T-cell (primary cell): ENCODE data around the gene TTC7B. TPM values are rescaled to one million over a fixed set of nuclear protein-coding genes. Genes with fewer than 3 reads are reported as not detected.
"Not testable (repeated sequence)": the region's sequence is repeated elsewhere in the genome, so short reads cannot be mapped to it uniquely, and the experiment has no call there.

Source experiments
- ATAC-seq, 4 experiments: fragments of 200-7000 bp in 3 of 4; fragments of 150-1000 bp in 1 of 4; cut with Tn5 transposase; replicated peaks in 1 of 4; 1 replicate in 3 of 4; 2 replicates in 1 of 4; pipeline ENCODE4 v1.10.0; 2021; ENCODE audit warnings: moderate library complexity in 3 of 4, mild to moderate bottlenecking in 2 of 4, moderate number of reproducible peaks in 1 of 4
- CTCF ChIA-PET, 2 donors: fragments of 300-600 bp; sonication (Branson Sonifier 250); formaldehyde crosslinking; loops; one replicate each; lab custom pipeline; 2022; ENCODE audit warnings: antibody characterized with exemption in 2 of 2; lab: Charles Lee
- POLR2A ChIA-PET, 2 donors: fragments of 300-600 bp; sonication (Branson Sonifier 250); formaldehyde crosslinking; loops; one replicate each; lab custom pipeline; 2022; ENCODE audit warnings: antibody characterized with exemption in 2 of 2; lab: Charles Lee
- DNase-seq, 35 experiments: peaks; one replicate each; pipeline versions ENCODE4 v3.0.0 to v3.0.0-alpha.2; 2013 to 2023
- H3K27ac ChIP-seq: one replicate; pipeline ENCODE4 v1.5.1; 2013; ENCODE audit warnings: low read length
- H3K27me3 ChIP-seq, 2 experiments: replicated peaks in 1 of 2; 1 replicate in 1 of 2; 2 replicates in 1 of 2; pipeline versions ENCODE4 v1.6.1 to v1.7.0; 2013; ENCODE audit warnings: low read length in 1 of 2, mixed read lengths in 1 of 2; ENCODE audit not compliant: control insufficient read depth in 2 of 2, insufficient read depth in 2 of 2; ENCODE audit errors: extremely low read depth in 1 of 2
- H3K36me3 ChIP-seq, 2 donors: 1 replicate in 1 of 2; 2 replicates in 1 of 2; pipeline versions ENCODE4 v1.6.1 to v1.7.0; 2013; ENCODE audit warnings: low read length in 1 of 2; ENCODE audit not compliant: control insufficient read depth in 2 of 2, insufficient read depth in 1 of 2; ENCODE audit errors: extremely low read depth in 1 of 2
- H3K4me1 ChIP-seq, 2 experiments: 1 replicate in 1 of 2; 2 replicates in 1 of 2; pipeline versions ENCODE4 v1.6.1 to v1.7.0; 2013; ENCODE audit warnings: low read length in 2 of 2, mixed read lengths in 1 of 2; ENCODE audit not compliant: insufficient read depth in 2 of 2, control insufficient read depth in 1 of 2; ENCODE audit errors: extremely low read depth in 1 of 2
- H3K4me3 ChIP-seq, 2 donors: 1 replicate in 1 of 2; 2 replicates in 1 of 2; pipeline versions ENCODE4 v1.5.1 to v1.7.0; 2013; ENCODE audit warnings: mild to moderate bottlenecking in 2 of 2, low read length in 1 of 2, moderate library complexity in 1 of 2; ENCODE audit not compliant: control insufficient read depth in 1 of 2; ENCODE audit errors: extremely low read depth in 1 of 2
- H3K9me3 ChIP-seq: 2 replicates; pipeline ENCODE4 v1.7.0; 2013
- H3K27ac Mint-ChIP-seq, 2 donors: one replicate each; pipeline ENCODE4 v1.8.0; 2020 to 2021; ENCODE audit warnings: mild to moderate bottlenecking in 2 of 2, mixed read lengths in 2 of 2
- H3K27me3 Mint-ChIP-seq, 2 donors: one replicate each; pipeline ENCODE4 v1.8.0; 2021 to 2022; ENCODE audit warnings: mixed read lengths in 2 of 2
- H3K36me3 Mint-ChIP-seq: one replicate; pipeline ENCODE4 v1.8.0; 2021; ENCODE audit warnings: mixed read lengths
- H3K4me1 Mint-ChIP-seq, 3 donors: one replicate each; pipeline ENCODE4 v1.8.0; 2020 to 2022; ENCODE audit warnings: mixed read lengths in 3 of 3, mild to moderate bottlenecking in 1 of 3
- H3K4me3 Mint-ChIP-seq, 3 donors: one replicate each; pipeline ENCODE4 v1.8.0; 2020 to 2022; ENCODE audit warnings: mild to moderate bottlenecking in 3 of 3, mixed read lengths in 3 of 3, moderate library complexity in 3 of 3
- H3K9me3 Mint-ChIP-seq, 3 donors: one replicate each; pipeline ENCODE4 v1.8.0; 2020 to 2022; ENCODE audit warnings: mixed read lengths in 3 of 3
- WGBS: methylation state at CpG from one replicate; pipeline ENCODE4 v1.1.5; 2013; ENCODE audit warnings: missing lambda C conversion rate; ENCODE audit not compliant: insufficient coverage; 5-methylcytosine and 5-hydroxymethylcytosine counted together
- total RNA-seq, 35 experiments: library from RNA in 6 of 35; stranded (reverse) in 6 of 35; fragments of 120-200 nt in 1 of 35; gene quantifications; one replicate each; pipeline versions ENCODE4 v1.2.1 to v1.2.4 and lab custom pipeline; 2013 to 2026

The TTC7B gene
- total RNA-seq, 5 donors from 2014 or later (not counting 1 experiment from before 2014, with no cell fraction given) = 1.5 to 2.6 (median 1.7) TPM

- H3K36me3 Mint-ChIP-seq, POLR2A ChIA-PET, DNase-seq, H3K36me3 ChIP-seq, H3K9me3 ChIP-seq, H3K4me1 ChIP-seq, CTCF ChIA-PET, H3K4me3 Mint-ChIP-seq, H3K27ac Mint-ChIP-seq, H3K27ac ChIP-seq, H3K4me3 ChIP-seq, H3K4me1 Mint-ChIP-seq: not testable (repeated sequence)
- peaks cover 0 to 14% (median 10%) of the 10 kb centered on the region in 3 donors for H3K9me3 Mint-ChIP-seq
- WGBS = 81% methylated on average over 13 of the region's 42 CpGs
- H3K27me3 ChIP-seq = peaks cover 0 to 33% of the 10 kb centered on the region in 2 experiments
- H3K27me3 Mint-ChIP-seq = peaks cover 5 to 12% of the 10 kb centered on the region in 2 donors
- ATAC-seq = peak in 3 of 4 experiments; percentile 8 to 31 (median 23)
These were observed 290.7 kb downstream of the TTC7B start for GRCh38 chr14:90525353-90526028.

- Mint-ChIP-seq H3K36me3 (no peaks in the 10 kb centered on the region), H3K27ac (no peak overlapping the region), H3K9me3 (peaks cover 0 to 14% (median 10%) of the 10 kb centered on the region in 3 donors), H3K4me1 (no peaks in the 10 kb centered on the region), H3K27me3 (peaks cover 5 to 12% of the 10 kb centered on the region in 2 donors), H3K4me3 (no peak overlapping the region)
- Histone ChIP-seq H3K27ac (no peak overlapping the region), H3K36me3 (no peaks in the 10 kb centered on the region), H3K4me1 (peaks cover 0 to 3% of the 10 kb centered on the region in 2 experiments), H3K9me3 (no peaks in the 10 kb centered on the region), H3K27me3 (peaks cover 0 to 40% of the 10 kb centered on the region in 2 experiments), H3K4me3 (no peak overlapping the region)
- ChIA-PET CTCF (no interaction called here), POLR2A (no interaction called here)
- DNase-seq (no peak), ATAC-seq (no peak)
- 72% methylated on average over 10 of the region's 18 CpGs for WGBS
These were observed 292.0 kb downstream of the TTC7B start for GRCh38 chr14:90523961-90524875.

- no peaks in the 10 kb centered on the region for H3K36me3 ChIP-seq
- Mint-ChIP-seq H3K4me3 (no peak overlapping the region), H3K4me1 (no peaks in the 10 kb centered on the region), H3K9me3 (peaks cover 0 to 14% (median 10%) of the 10 kb centered on the region in 3 donors), H3K27ac (no peak overlapping the region), H3K27me3 (peaks cover 5 to 6% of the 10 kb centered on the region in 2 donors), H3K36me3 (no peaks in the 10 kb centered on the region)
- no peak overlapping the region for H3K4me3 ChIP-seq
- peaks cover 0 to 44% of the 10 kb centered on the region in 2 experiments for H3K27me3 ChIP-seq
- DNase-seq (no peak), ATAC-seq (no peak)
- no peaks in the 10 kb centered on the region for H3K9me3 ChIP-seq
- peaks cover 0 to 3% of the 10 kb centered on the region in 2 experiments for H3K4me1 ChIP-seq
- WGBS = 94% methylated on average over 8 of the region's 8 CpGs
- no peak overlapping the region for H3K27ac ChIP-seq
- CTCF ChIA-PET = no interaction called here
- POLR2A ChIA-PET = no interaction called here
These were observed 292.7 kb downstream of the TTC7B start for GRCh38 chr14:90523544-90523943.

- CTCF ChIA-PET = no interaction called here
- POLR2A ChIA-PET = interaction anchor here in 1 of 2 donors (0.6 kb wide), 1 partner anchor 147 kb away, joined by 6 read pairs; no protein-coding TSS in a partner anchor
These were observed 293.5 kb downstream of the TTC7B start for GRCh38 chr14:90522571-90523191.

GRCh38 chr14:90521930-90522483 lies 294.2 kb downstream of the TTC7B start:
- no peaks in the 10 kb centered on the region for H3K36me3 Mint-ChIP-seq
- Histone ChIP-seq H3K9me3 (no peaks in the 10 kb centered on the region), H3K27me3 (peaks cover 0 to 44% of the 10 kb centered on the region in 2 experiments), H3K36me3 (no peaks in the 10 kb centered on the region), H3K27ac (no peak overlapping the region), H3K4me3 (no peak overlapping the region), H3K4me1 (peaks cover 0 to 3% of the 10 kb centered on the region in 2 experiments)
- H3K27me3 Mint-ChIP-seq = peaks cover 3 to 5% of the 10 kb centered on the region in 2 donors
- CTCF ChIA-PET = no interaction called here
- H3K4me3 Mint-ChIP-seq = no peak overlapping the region
- POLR2A ChIA-PET = no interaction called here
- H3K9me3 Mint-ChIP-seq = peaks cover 0 to 12% (median 6%) of the 10 kb centered on the region in 3 donors
- no peak overlapping the region for H3K27ac Mint-ChIP-seq
- ATAC-seq (no peak), DNase-seq (no peak)
- no peaks in the 10 kb centered on the region for H3K4me1 Mint-ChIP-seq
- WGBS = 87% methylated on average over 16 of the region's 18 CpGs

More at GRCh38 chr14:90522571-90523191, 293.5 kb downstream of the TTC7B start:
- no peak overlapping the region for H3K4me3 Mint-ChIP-seq
- no peaks in the 10 kb centered on the region for H3K9me3 ChIP-seq
- H3K9me3 Mint-ChIP-seq = peaks cover 0 to 14% (median 10%) of the 10 kb centered on the region in 3 donors
- H3K4me1 Mint-ChIP-seq = no peaks in the 10 kb centered on the region
- 67% methylated on average over 13 of the region's 21 CpGs for WGBS
- DNase-seq = no peak
- no peak for ATAC-seq
- H3K36me3 ChIP-seq = no peaks in the 10 kb centered on the region
- no peak overlapping the region for H3K27ac ChIP-seq
- no peaks in the 10 kb centered on the region for H3K36me3 Mint-ChIP-seq
- peaks cover 0 to 3% of the 10 kb centered on the region in 2 experiments for H3K4me1 ChIP-seq
- H3K27ac Mint-ChIP-seq = no peak overlapping the region
- H3K4me3 ChIP-seq = no peak overlapping the region
- H3K27me3 ChIP-seq = peaks cover 0 to 44% of the 10 kb centered on the region in 2 experiments
- peaks cover 3 to 5% of the 10 kb centered on the region in 2 donors for H3K27me3 Mint-ChIP-seq
